Loucy (cell line): Measurements from ENCODE around the gene SCNN1B.

Source experiments
- CTCF ChIP-seq: fragments of 200-600 bp; sonication (generic); conservative IDR thresholded peaks from 2 replicates; pipeline ENCODE4 v1.5.1; 2014; ENCODE audit warnings: mild to moderate bottlenecking, antibody characterized with exemption, low read length
- EZH2phosphoT487 ChIP-seq: fragments of 200-600 bp; IDR thresholded peaks from 2 replicates; pipeline ENCODE4 v1.6.1; 2018; ENCODE audit warnings: antibody characterized with exemption, mild to moderate bottlenecking, moderate library complexity, borderline replicate concordance

- TF ChIP-seq EZH2phosphoT487 (no peak), CTCF (no peak)
Measured at GRCh38 chr16:23357761-23358290, 55.7 kb downstream of the SCNN1B start.
